SK-MEL-5 (cell line): Measurements from ENCODE around the gene CBFB. TPM values are rescaled to one million over a fixed set of nuclear protein-coding genes. Genes with fewer than 3 reads are reported as not detected.
"Not testable (repeated sequence)": the region's sequence is repeated elsewhere in the genome, so short reads cannot be mapped to it uniquely, and the experiment has no call there.

Experiments
- DNase-seq: peaks from one replicate; pipeline ENCODE4 v3.0.0-alpha.2; 2016; ENCODE audit warnings: low read depth, low spot score
- in situ Hi-C: cut with HindIII; loops from 2 replicates; pipeline ENCODE4 v1.10.0; 2016; ENCODE audit warnings: low sequenced_read_pairs, high pct_unique_total_duplicates, low pct_unique_long_range_greater_than_20kb
- polyA plus RNA-seq, 2 experiments: library from polyadenylated mRNA; depleted of rRNA; stranded (reverse); fragments of >200 nt; gene quantifications; 2 replicates each; pipeline ENCODE4 v1.2.3, GENCODE V29; 2015
- total RNA-seq: library from RNA; depleted of rRNA; stranded (reverse); fragments of >200 nt; shearing (Covaris generic); gene quantifications from 2 replicates; pipeline ENCODE4 v1.2.3, GENCODE V29; 2014; rRNA removed

CBFB gene
- 51.5 and 58.6 TPM in 2 replicates for total RNA-seq
- polyA plus RNA-seq (2015; cell fraction: cytosol; rRNA removed) = 70.0 and 74.2 TPM in 2 replicates
- 20.2 and 23.8 TPM in 2 replicates for polyA plus RNA-seq (2015; cell fraction: nucleus; rRNA removed)

DNA sequence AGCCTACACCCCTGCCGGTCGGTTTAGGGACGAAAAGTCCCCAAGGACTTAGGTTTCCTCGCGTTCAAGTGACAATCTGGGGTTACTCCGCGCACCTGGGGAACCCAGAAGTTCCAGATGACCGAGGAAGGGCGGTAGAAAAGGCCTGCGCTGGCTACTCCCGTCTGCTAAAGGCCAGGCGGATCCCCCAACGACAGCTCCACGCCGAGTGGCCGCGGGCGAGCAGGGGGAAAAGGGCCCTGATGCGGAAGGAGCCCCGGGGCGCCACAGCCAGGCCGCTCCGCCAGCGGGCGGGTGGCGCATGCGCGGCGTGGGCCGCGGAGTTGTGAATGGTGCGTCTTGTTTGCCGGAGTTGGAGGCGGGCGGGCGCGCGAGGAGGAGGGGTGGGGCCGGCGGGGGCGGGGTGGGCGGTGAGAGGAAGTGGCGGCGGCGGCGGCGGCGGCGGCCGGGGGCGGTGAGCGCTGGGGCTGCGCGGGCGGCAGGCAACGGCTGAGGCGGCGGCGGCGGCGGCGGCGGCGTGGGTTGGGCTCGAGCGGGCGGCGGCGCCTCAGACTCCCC lies at the start of gene CBFB:
Gene CBFB, plus strand, starts transcription at position 454 of the 558 bp plus-strand sequence. CDS start 259 bp downstream, outside the sequence.
- peak; percentile 88 for DNase-seq
- in situ Hi-C loops = no loop called here

DNA sequence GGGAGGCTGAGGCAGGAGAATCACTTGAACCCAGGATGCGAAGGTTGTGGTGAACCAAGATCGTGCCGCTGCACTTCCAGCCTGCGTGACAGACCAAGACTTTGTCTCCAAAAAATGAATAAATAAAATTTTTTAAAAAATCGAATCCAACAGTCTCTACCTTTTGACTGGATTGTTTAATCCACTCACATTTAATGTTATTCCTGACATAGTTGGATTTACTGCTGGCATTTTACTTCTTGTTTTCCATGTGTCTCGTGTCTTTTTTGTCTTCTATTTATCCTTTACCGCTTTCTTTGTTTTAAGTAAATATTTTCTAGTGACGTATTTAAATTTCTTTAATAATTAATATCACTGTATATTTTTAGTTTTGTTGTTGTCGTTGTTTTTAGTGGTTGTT lies 45.9 kb upstream of the CBFB start:
- no peak for DNase-seq
- in situ Hi-C loops = no loop called here

DNA sequence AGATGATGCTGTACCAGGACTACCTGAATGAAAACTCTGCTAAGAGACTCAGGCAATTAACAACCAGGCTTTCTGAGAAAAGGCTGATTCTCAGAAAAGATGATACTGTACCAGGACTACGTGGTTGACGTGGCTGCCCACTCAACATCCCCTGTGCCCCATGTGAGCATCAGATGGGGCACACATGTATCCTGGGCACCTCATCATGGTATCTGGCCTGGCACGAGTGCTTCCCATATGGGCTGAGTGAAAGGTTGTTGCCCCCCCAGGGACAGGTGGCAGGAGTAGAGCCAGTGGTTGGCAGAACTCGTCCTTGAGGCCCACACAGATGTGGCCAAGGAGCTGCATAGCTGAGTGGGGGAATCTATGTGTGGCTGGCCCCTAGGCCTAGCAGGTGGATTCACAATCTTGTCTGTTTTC lies 44.0 kb upstream of the CBFB start:
- no peak for DNase-seq
- in situ Hi-C loops = no loop called here

- in situ Hi-C loops = no loop called here
- no peak for DNase-seq
Measured at GRCh38 chr16:66986559-66986958, 42.4 kb upstream of the CBFB start.

- DNase-seq = no peak
- in situ Hi-C loops = no loop called here
Measured at GRCh38 chr16:66988197-66988788, 40.7 kb upstream of the CBFB start, which contains the start of gene CES4A. Gene CES4A, plus strand, starts transcription at chr16:66988589. Its CDS starts 184 bp downstream, at chr16:66988773.

DNA sequence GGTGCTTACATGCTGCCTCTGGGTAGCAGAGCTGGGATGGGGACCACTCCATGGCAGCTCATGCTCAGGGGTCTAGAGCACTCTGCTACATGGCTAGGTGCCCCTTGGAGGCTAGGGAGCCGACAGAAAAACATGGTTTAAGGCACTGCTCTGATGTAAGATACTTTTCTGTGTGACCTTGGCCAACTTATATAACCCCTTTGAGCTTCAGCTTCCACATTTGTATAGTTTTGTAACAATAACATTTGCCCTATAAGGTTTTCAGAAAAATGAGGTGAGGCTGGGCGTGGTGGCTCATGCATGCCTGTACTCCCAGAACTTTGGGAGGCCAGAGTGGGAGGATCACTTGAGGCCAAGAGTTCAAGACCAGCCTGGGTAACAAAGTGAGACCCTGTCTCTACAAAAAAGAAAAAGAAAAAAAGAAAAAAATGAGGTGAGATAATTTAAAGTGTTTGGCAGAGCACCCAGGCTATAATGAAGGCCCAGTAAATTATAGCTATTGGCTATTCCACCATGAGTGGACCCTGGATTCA lies 37.3 kb upstream of the CBFB start:
- DNase-seq = no peak
- in situ Hi-C loops = no loop called here

GRCh38 chr16:66993558-66993957 lies 35.4 kb upstream of the CBFB start:
- DNase-seq, in situ Hi-C loops: not testable (repeated sequence)

- peak; percentile 79 for DNase-seq
- in situ Hi-C loops = no loop called here
Measured at GRCh38 chr16:66996324-66996982, 32.5 kb upstream of the CBFB start.

DNA sequence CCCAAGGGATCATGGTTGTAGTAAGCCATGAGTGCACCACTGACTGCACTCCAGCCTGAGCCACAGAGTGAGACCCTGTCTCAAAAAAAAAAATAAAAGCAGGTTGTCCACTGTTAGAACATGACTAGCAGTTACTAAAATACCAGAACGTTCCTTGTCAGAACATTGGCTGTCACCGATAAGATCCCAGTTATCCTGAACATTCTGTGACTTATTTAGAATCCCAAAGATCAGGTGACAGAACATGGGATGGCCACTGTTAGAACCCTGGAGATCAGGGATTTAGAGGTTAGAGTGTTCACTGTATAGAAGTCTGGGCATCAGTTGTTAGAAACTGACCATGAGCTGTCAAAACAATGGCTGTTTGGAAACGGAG lies 32.0 kb upstream of the CBFB start:
- in situ Hi-C loops = no loop called here
- no peak for DNase-seq

- in situ Hi-C loops = no loop called here
- no peak for DNase-seq
Measured at GRCh38 chr16:67000384-67001351, 28.3 kb upstream of the CBFB start.

GRCh38 chr16:67001726-67002125 lies 27.2 kb upstream of the CBFB start:
- in situ Hi-C loops = no loop called here
- no peak for DNase-seq

GRCh38 chr16:67006930-67007658 lies 21.9 kb upstream of the CBFB start:
- in situ Hi-C loops = no loop called here
- DNase-seq = no peak

DNA sequence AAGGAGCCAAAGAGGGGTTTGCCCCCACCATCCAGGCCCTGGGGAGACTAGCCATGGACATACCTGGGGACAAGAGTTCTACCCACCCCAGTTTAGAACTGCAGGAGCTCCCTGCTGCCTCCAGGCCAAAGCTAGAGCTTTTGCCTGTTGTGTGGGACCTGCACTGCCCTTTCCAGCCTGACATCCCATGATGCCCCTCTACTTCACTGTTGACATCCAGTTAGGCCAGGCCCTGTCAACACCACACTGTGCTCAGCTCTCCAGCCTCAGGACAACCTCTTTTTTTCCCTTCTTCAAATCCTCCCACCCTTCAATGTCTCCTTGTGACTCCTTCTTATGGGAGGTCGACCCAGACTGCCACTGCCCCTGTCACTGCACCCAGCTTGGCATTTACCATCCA lies 19.8 kb upstream of the CBFB start:
- DNase-seq = no peak
- in situ Hi-C loops = no loop called here

DNA sequence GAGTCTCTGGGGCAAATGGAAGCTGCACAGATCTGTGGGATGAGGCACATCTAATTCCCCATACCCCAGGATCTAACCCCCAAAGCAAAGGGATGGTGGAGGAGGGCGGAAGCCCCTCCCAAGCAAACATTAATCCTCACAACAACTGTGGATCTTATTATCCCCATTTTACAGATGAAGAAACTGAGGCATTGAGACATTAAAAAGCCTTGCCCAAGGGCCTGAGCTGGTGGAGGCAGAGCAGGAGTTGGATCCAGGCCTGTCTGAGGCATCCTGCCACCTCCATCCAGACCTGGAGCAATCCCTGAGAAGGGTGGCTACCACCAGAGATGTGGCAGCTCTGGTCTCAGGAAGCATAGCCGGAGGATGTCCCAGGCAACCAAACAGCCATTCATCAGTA lies 17.7 kb upstream of the CBFB start:
- DNase-seq = no peak
- in situ Hi-C loops = no loop called here

- no peak for DNase-seq
- in situ Hi-C loops = no loop called here
Measured at GRCh38 chr16:67013233-67013822, 15.6 kb upstream of the CBFB start.

DNA sequence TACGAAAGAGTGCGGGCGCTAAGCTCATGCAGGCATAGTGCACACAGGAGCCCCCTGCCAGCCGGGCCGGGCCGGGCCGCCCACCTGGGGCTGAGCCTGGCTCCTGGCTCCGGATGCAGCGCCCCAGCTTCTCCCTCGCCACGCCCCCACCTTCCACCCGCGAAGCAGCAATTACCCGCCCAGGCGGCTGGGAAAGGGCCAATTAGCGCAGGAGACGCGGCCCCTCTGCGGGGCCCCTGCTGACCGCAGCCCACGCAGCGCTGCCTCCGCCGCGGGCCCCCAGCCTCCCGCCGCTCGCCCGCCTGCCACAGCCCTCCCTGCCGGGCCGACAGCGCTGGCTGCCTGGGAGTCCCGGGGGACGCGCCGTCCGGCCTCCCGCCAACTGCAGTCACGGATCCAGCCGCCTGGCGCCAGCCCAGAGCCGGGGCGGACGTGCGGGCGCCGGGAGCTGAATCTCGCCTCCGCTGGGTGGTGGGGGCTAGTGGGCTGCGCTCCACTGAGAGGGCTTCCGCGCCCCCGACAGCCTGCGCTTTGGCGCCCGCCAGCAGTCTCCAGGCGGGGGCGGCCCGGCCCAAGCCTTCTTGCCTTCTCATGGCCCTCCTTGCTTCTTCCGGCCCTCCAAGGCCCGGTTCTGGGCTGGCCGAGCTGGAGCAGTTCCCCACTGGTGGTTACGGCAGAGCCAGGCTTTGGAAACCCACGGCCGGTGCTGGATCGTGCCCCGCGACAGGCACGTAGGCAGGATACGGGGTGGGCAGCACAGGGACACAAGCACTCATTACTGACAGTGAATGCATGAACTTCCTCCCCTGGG lies 14.9 kb upstream of the CBFB start:
- peak; percentile 26 for DNase-seq
- in situ Hi-C loops = no loop called here
